ENCODE measurements around the gene KANSL3. TPM values are rescaled to one million over a fixed set of nuclear protein-coding genes. Genes with fewer than 3 reads are reported as not detected.
"Not testable (repeated sequence)": the region's sequence is repeated elsewhere in the genome, so short reads cannot be mapped to it uniquely, and the experiment has no call there.

The KANSL3 gene
- total RNA-seq, 1 donor: 50.2 TPM

DNA sequence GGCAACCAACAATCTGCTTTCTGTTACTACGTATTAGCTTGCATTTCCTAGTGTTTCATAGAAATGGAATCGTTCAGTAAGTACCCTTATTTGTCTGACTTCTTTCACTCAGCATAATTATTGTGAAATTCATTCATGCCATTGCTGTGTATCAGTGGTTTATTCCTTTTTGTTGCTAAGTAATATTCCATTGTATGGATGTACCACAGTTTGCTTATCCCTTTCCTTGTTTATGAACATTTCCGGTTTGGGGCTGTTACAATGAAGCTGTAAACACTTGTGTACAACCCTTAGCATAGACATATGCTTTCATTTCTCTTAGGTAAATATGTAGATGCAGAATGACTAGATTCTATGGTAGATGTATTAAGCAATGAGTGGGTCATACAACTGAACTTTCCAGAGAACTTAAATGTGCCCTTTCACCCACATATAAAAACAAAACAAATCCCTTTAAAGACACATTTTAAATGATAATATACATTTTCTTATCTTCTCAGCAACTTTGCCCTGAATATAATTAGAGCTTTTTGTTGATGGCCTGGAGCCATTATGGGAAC lies 26.3 kb upstream of the KANSL3 start:
- Histone ChIP-seq H3K4me1 (ENCODE audit: insufficient read depth, low read length) (peaks cover 20% of the 10 kb centered on the region), H3K27me3 (ENCODE audit: insufficient read depth, low read length) (no peaks in the 10 kb centered on the region), H3K9me3 (ENCODE audit: low read depth, low read length) (no peaks in the 10 kb centered on the region), H3K4me3 (ENCODE audit: low read length) (no peak overlapping the region)

DNA sequence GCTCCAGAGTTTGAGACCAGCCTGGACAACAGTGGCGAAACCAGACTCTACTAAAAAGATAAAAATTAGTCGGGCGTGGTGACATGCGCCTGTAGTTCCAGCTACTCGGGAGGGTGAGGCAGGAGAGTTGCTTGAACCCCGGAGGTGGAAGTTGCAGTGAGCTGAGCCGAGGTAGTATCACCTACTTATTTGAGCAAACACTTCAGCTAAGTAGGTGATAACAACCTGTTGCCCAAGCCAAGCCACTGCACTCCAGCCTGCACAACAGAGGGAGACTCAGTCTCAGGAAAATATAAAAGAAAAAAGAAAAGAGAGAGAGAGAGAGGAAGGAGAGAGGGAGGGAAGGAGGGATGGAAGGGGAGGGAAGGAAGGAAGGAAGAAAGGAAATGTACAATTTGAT lies 25.7 kb upstream of the KANSL3 start:
- Histone ChIP-seq H3K4me3 (ENCODE audit: low read length) (no peak overlapping the region), H3K4me1 (ENCODE audit: insufficient read depth, low read length) (peaks cover 20% of the 10 kb centered on the region), H3K27me3 (ENCODE audit: insufficient read depth, low read length) (no peaks in the 10 kb centered on the region), H3K9me3 (ENCODE audit: low read depth, low read length) (no peaks in the 10 kb centered on the region)

DNA sequence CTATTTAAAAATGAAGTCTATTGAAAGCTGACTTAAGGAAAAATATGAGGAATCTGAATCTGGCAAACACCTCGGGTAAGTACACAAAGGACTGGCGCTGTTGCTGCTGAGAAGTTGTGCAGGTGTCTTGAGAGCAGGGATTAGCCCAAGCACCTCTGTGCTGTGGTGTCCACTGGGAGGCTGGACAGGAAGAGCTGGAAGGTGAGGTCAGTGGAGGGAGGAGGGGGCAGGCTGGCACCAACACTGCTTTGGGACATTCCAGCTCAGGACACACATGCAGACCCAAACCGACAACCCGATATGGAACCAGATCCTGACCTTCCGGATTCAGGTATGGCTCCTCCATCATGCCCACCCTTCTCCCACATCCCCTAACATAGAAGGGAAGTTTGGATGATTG lies 25.1 kb upstream of the KANSL3 start:
- Histone ChIP-seq H3K27me3 (ENCODE audit: insufficient read depth, low read length) (no peaks in the 10 kb centered on the region), H3K9me3 (ENCODE audit: low read depth, low read length) (no peaks in the 10 kb centered on the region), H3K4me1 (ENCODE audit: insufficient read depth, low read length) (peaks cover 20% of the 10 kb centered on the region), H3K4me3 (ENCODE audit: low read length) (no peak overlapping the region)

DNA sequence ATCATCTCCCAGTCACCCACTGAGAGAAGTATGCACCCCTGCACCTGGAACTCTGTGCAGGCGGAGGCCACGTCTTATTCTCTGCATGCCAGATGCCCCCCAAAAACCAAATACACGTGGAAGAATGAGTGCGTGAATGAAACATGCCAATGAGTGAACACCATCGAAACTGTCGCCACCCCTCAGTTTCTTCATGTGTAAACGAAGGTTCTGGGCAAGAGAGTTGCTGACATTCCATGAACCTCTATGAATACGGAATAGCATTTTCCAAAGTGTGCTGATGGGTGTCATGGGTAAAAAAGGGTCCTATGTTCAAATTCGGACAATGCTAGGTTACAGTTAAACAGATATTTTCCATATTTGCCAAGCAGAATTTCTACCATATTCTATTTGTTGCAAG lies 24.2 kb upstream of the KANSL3 start:
- H3K4me1 ChIP-seq (ENCODE audit: insufficient read depth, low read length): peaks cover 20% of the 10 kb centered on the region
- no peaks in the 10 kb centered on the region for H3K9me3 ChIP-seq (ENCODE audit: low read depth, low read length)
- no peaks in the 10 kb centered on the region for H3K27me3 ChIP-seq (ENCODE audit: insufficient read depth, low read length)
- H3K4me3 ChIP-seq (ENCODE audit: low read length): no peak overlapping the region

DNA sequence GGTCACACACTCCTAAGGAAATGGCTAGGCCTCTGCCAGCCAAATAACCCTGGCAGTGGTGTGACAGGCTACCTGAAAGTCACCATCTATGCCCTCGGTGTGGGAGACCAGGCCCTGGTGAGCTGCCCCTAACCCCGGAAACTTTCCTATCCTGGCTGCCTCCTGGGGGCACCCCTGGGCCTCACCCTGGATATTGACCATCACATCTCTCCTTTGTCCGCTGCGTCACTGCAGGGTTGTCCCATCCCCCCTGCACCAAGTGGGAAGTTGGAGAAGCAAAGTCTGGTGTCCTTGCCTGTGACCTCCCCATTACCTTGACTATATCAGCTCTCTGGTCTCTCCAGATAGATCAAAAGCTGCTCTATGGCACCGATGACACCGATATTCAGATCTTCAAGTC lies 23.2 kb upstream of the KANSL3 start:
- peaks cover 24% of the 10 kb centered on the region for H3K4me1 ChIP-seq (ENCODE audit: insufficient read depth, low read length)
- no peaks in the 10 kb centered on the region for H3K9me3 ChIP-seq (ENCODE audit: low read depth, low read length)
- H3K4me3 ChIP-seq (ENCODE audit: low read length): no peak overlapping the region
- no peaks in the 10 kb centered on the region for H3K27me3 ChIP-seq (ENCODE audit: insufficient read depth, low read length)

DNA sequence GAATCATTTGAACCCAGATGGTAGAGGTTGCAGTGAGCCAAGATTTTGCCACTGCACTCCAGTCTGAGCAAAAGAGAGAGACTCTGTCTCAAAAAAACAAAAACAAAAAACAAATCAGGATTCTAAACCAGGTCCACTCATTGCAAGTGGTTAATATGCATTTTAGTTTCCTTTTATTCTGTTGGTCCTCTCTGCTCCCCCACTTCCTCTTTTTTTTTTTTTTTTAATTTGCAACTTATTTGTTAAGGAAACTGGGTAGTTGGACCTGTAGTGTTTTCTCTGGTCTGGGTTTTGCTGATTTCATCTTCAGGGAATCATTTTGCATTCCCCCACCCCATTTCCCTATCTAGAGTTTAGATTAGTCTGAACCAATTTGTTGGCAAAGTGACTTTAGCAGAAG lies 18.4 kb upstream of the KANSL3 start:
- no peak overlapping the region for H3K4me3 ChIP-seq (ENCODE audit: low read length)

DNA sequence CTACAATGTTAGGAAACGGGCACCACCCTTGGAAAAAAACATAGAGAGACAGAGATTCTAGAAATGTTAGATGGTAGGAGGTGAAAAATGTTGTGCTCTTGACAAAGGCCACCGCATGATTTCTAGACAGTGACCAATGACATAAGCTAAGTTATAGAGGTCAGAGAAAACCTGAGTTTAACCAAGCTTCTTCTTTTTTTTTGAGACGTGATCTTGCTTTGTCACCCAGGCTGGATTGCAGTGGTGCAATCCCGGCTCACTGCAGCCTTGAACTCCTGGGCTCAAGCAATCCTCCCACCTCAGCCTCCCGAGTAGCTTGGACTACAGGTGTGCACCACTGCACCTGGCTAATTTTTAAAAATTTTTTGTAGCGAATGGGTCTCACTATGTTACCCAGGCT lies 17.4 kb upstream of the KANSL3 start:
- peaks cover 24% of the 10 kb centered on the region for H3K4me1 ChIP-seq (ENCODE audit: insufficient read depth, low read length)
- H3K4me3 ChIP-seq (ENCODE audit: low read length): no peak overlapping the region
- no peaks in the 10 kb centered on the region for H3K9me3 ChIP-seq (ENCODE audit: low read depth, low read length)
- no peaks in the 10 kb centered on the region for H3K27me3 ChIP-seq (ENCODE audit: insufficient read depth, low read length)

More for the DNA sequence above, 18.4 kb upstream of the KANSL3 start:
- Histone ChIP-seq H3K27me3 (ENCODE audit: insufficient read depth, low read length) (no peaks in the 10 kb centered on the region), H3K4me1 (ENCODE audit: insufficient read depth, low read length) (peaks cover 24% of the 10 kb centered on the region), H3K9me3 (ENCODE audit: low read depth, low read length) (no peaks in the 10 kb centered on the region)

DNA sequence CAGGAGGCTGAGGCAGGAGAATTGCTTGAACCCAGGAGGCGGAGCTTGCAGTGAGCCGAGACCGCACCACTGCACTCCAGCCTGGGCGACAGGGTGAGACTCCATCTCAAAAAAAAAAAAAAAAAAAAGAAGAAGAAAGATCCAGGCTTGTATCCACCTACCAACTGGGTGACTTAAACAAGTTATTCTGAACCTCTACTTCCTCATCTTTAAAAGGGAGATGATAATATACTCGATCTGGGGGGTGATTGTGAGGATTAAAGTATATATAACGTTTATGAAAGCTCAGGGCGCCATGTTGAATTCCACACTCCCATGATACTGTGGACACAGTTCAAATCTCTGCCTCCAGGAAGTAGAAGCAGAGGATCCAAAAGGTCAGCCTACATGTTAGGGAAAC lies 16.7 kb upstream of the KANSL3 start:
- not testable (repeated sequence) for H3K4me3 ChIP-seq (ENCODE audit: low read length); H3K9me3 ChIP-seq (ENCODE audit: low read depth, low read length); H3K27me3 ChIP-seq (ENCODE audit: insufficient read depth, low read length)
- H3K4me1 ChIP-seq (ENCODE audit: insufficient read depth, low read length): peaks cover 24% of the 10 kb centered on the region

DNA sequence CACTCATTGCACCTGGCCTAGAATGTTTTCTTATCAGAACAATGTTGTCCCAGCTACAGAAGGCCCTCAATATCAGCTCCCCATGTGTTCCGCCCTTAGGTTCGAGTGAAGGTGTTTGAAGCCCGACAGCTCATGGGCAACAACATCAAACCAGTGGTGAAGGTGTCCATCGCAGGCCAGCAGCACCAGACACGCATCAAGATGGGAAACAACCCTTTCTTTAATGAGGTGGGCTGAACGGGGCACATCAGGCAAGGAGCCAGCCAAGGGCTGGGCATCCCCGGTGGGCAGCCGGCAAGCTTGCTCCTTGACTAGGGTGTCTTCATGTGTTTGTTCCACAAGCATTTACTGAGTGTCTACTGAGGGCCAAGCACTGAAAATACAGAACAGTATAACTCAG lies 13.7 kb upstream of the KANSL3 start:
- no peaks in the 10 kb centered on the region for H3K27me3 ChIP-seq (ENCODE audit: insufficient read depth, low read length)
- H3K4me3 ChIP-seq (ENCODE audit: low read length): no peak overlapping the region
- peaks cover 21% of the 10 kb centered on the region for H3K4me1 ChIP-seq (ENCODE audit: insufficient read depth, low read length)
- no peaks in the 10 kb centered on the region for H3K9me3 ChIP-seq (ENCODE audit: low read depth, low read length)

DNA sequence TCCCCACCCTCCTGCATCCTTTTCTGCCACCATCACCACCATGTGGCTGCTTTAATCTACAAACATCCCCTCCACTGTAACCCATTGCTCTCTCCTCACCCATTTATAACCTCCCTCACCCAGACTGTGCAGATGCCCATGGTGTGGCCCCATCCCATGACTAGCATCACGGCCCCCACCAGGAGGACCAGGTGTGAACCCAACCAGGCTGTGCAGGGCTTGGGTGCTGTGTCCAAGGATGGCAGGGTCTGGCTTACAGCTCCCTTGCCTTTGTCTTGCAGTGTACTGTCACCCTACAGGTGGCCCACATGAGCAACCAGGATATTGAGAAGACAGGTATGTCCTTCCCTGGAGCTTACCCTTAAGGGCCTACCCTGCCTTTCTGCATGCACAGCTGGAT lies 11.2 kb upstream of the KANSL3 start:
- Histone ChIP-seq H3K4me3 (ENCODE audit: low read length) (no peak overlapping the region), H3K4me1 (ENCODE audit: insufficient read depth, low read length) (no peaks in the 10 kb centered on the region), H3K9me3 (ENCODE audit: low read depth, low read length) (no peaks in the 10 kb centered on the region), H3K27me3 (ENCODE audit: insufficient read depth, low read length) (no peaks in the 10 kb centered on the region)

DNA sequence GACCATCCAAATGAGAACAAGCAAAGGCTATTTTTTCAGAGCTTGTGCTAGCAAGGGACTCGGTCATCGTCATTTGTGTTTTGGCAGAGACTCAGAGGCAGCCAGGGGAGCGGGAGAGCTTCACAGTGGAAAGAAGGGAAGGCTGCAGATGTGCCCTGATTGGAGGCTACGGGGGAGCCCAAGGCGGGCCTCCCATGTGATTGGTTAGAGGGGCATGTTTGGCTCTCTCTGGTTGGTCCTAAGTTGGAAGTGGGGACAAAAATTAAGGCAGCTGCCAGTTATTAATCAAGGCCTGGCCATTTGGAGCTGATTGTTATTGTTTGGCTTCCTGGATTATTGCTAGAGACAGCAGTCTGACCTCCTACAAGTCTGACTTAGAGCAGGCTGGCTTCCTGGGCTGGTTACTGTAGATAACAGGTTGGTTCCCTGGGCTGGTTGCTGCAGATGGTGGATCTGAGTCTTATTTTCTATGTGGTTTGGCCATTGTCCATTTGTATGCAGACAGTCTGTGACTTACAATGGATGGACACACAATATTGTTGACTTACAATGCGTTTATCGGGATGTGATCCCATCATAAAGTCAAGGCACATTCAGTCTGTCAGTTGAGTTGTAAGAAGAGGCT lies 10.3 kb upstream of the KANSL3 start:
- Histone ChIP-seq H3K27me3 (ENCODE audit: insufficient read depth, low read length) (no peaks in the 10 kb centered on the region), H3K4me1 (ENCODE audit: insufficient read depth, low read length) (no peaks in the 10 kb centered on the region), H3K4me3 (ENCODE audit: low read length) (no peak overlapping the region), H3K9me3 (ENCODE audit: low read depth, low read length) (no peaks in the 10 kb centered on the region)

DNA sequence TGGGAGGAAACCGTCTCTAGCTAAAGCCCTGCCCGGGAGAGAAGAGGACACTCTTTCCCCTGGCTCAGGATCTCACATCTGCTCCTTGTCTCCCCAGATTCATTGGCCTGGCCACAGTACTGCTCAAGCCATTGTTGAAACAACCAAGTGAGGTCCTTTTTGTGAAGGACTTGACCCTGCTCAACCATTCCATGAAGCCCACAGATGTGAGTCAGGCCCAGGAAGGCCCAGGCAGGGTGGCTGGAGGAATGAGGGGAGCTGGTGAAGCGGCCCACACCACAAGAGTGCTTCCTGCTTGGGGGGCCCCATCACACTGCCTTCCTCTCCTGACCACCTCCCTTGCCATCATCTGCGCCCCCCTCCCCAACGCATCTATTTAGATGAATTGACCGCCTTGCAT lies 9.6 kb upstream of the KANSL3 start:
- H3K4me3 ChIP-seq (ENCODE audit: low read length): no peak overlapping the region

DNA sequence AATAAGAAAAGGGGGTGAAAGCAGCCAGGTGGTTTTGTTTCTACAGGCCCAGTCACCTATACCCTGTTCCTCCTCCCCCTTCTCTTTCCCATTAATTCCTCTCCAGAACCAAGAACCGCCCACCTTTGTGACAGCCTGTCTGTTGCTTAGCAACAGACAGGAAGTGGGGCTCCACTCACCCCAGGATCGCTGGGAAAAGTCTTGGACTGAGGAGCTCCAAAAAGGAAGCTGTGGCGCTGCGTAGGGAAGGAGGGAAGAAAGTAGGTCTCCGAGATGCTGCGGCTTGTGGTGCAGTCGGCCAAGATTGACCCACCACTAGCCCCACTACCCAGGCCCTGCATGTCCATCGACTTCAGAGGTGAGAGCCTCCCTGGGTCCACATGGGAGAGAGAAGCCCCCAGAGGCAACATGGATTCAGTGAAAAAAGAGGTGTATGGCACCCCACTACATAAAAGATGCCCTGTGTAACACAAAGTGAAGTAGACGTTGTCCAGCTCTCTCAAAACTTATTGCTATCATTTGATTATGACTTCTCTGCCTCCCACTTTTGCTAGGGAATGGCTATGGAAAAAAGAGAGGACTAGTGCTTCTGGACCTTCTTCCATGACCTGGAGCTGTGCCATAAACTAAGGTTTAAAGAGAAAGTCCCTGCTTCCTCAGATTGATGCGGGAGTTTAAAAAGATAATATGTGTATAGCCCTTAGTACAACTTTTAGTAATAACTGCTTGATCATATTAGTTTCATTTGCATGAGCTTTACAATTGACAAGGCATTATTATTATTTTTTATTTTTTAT lies 4.7 kb upstream of the KANSL3 start, which contains the start of gene FER1L5:
TSS of gene FER1L5 (plus strand) at position 201 of the 797 bp plus-strand sequence. CDS start at position 274, 73 bp downstream.
- H3K27me3 ChIP-seq (ENCODE audit: insufficient read depth, low read length): no peaks in the 10 kb centered on the region
- peaks cover 5% of the 10 kb centered on the region for H3K4me1 ChIP-seq (ENCODE audit: insufficient read depth, low read length)
- H3K9me3 ChIP-seq (ENCODE audit: low read depth, low read length): no peaks in the 10 kb centered on the region
- H3K4me3 ChIP-seq (ENCODE audit: low read length): no peak within 1 kb of the TSS

More for the DNA sequence above, 9.6 kb upstream of the KANSL3 start:
- H3K4me1 ChIP-seq (ENCODE audit: insufficient read depth, low read length): no peaks in the 10 kb centered on the region
- H3K27me3 ChIP-seq (ENCODE audit: insufficient read depth, low read length): no peaks in the 10 kb centered on the region
- no peaks in the 10 kb centered on the region for H3K9me3 ChIP-seq (ENCODE audit: low read depth, low read length)

DNA sequence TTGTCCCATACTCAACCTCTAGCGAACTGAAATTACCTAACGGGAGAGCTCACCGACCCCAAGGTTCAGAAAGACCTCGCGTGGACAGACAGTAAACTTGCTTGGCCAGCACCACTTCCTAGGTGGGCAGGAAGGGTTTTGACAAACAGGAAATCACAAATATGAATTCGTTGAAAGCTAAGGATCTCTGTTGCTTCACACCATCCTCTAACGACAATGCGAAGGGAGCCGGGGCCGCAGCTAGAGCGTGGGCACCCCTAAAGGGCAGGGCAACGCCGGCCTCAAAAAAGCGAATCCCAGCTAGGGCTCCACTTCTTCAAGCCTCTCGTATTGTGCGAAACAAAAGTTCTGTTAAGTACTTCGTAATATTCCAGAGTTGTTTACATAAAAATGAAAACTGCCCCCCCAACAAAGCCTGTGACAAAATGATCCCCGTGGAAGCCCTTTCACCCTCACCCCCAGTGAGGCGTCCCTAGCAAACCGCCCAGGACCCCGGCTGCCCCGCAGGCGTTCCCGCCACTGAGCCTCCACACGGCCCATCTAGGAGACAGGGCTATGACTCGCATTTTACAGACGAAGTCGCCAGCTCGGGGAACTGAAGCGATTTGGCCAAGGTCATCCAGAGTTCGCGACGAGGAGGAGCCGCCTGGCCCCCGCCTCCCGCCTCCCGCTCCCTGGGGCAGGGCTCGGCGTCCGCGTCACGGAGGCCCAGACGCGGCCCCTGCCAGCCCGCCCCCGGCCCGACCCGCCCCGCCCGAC lies 548 bp downstream of the KANSL3 start:
- Histone ChIP-seq H3K4me1 (ENCODE audit: insufficient read depth, low read length) (peaks cover 22% of the 10 kb centered on the region), H3K4me3 (ENCODE audit: low read length) (peak overlapping the region; percentile 57)

DNA sequence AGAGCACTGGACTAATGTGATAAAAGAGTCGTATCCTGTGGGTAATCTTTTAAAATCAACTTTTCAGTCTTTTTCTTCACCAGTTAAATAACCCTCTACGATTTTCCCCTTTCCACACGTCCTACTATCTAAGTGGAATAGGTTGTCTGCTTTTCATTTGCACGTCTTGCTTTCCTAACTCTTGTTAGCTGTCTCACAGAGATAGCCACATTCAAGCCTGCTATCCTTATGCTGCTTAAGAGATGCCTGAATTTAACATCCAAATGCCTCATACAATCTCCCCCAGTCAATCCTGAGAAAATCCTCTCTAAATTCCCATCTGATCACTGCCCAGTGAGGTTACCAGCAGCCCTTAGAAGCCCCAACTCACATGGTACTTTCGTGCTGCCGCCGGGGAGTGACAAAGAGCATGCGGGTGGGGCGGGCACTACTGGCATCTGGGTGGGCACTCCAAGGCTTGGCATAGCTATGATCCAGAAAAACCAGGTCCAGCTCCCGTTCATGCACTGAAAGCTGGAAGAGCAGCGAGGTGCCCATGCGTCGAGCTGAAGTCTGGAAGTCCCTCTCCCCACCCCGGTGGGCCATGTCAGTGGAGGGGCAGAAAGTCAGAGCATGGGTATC lies 1.5 kb downstream of the KANSL3 start:
- H3K27me3 ChIP-seq (ENCODE audit: insufficient read depth, low read length): no peaks in the 10 kb centered on the region
- peak overlapping the region; percentile 57 for H3K4me3 ChIP-seq (ENCODE audit: low read length)
- no peaks in the 10 kb centered on the region for H3K9me3 ChIP-seq (ENCODE audit: low read depth, low read length)
- peaks cover 22% of the 10 kb centered on the region for H3K4me1 ChIP-seq (ENCODE audit: insufficient read depth, low read length)

More for the DNA sequence above, 548 bp downstream of the KANSL3 start:
- H3K27me3 ChIP-seq (ENCODE audit: insufficient read depth, low read length): no peaks in the 10 kb centered on the region
- H3K9me3 ChIP-seq (ENCODE audit: low read depth, low read length): no peaks in the 10 kb centered on the region
